HG03521 (cell line): Measurements from ENCODE around the gene EIF5A2.

Source experiments
- ATAC-seq: cut with Tn5 transposase; IDR thresholded peaks from one replicate; pipeline ENCODE4 v1.9.1; 2021; ENCODE audit warnings: mild to moderate bottlenecking, moderate library complexity; ENCODE audit not compliant: unreplicated experiment

The EIF5A2 gene

GRCh38 chr3:170862618-170863374, 45.6 kb downstream of the EIF5A2 start:
- no peak for ATAC-seq

GRCh38 chr3:170858599-170858998, 49.8 kb downstream of the EIF5A2 start:
- no peak for ATAC-seq

DNA sequence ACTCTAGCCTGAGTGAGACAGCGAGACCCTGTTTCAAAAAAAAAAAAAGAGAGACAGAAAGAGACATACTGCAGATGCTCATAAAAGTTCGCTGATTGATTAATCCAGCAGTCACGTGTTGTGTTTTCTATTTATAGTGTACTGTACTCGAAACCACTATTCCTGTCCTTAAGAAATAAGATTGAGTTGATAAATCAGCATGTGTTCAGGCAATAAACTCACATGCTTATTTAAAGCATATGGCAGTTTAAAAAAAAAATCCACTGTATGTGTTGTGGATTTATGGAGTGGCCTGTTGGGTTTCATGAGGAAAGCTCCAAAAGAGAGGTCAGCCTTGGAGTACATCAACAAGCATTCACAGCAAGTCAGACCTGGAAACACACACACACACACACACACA, 56.1 kb downstream of the EIF5A2 start:
- ATAC-seq, result no peak

GRCh38 chr3:170848292-170848917, 60.0 kb downstream of the EIF5A2 start:
- ATAC-seq, result no peak

- ATAC-seq, result no peak
Measured at GRCh38 chr3:170844377-170844776, 64.1 kb downstream of the EIF5A2 start.

DNA sequence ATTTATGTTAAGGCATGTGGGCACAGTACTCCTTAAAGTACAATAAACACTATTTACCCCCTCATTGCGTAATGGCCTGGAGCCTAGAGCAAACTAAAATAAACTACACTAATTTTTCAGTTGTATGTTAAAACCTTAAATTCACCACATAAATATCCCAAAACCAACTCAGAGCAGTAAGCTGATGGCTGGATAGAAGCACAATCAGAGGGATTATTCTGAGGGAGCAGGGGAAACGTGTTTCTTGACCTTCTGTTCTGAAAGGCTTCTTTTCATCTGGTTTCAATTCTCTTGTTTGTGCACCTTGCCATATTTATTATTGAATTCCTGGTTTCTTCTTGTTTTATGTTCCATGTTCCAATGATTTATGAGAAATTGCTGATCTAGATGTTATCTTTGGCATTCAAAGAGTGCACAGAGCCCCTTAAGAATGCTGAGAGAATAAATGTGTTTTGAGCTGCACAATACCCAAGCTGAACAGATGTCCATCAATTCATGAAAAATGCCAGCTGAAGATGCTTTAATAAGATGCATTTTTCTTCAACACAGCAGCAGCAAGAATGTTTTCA, 68.1 kb downstream of the EIF5A2 start:
- ATAC-seq, result no peak

DNA sequence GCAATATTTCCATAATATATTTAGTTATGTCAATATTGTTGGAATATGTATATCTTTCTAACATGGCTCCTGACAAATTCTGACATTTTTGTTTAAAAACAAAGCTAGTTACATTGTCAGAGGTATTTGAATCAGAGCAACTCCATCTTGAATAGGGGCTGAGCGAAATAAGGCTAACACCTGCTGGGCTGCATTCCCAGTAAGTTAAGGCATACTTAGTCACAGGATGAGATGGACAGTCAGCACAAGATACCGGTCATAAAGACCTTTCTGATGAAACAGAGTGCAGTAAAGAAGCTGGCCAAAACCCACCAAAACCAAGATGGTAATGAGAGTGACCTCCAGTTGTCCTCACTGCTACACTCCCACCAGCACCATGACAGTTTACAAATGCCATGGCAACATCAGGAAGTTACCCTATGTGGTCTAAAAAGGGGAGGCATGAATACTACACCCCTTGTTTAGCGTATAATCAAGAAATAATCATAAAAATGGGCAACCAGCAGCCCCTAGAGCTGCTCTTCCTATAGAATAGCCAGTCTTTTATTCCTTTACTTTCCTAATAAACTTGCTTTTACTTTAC, 68.8 kb downstream of the EIF5A2 start:
- no peak for ATAC-seq
